GM18517 (cell line): Measurements from ENCODE around the gene BACH1.
"Not testable (repeated sequence)": the region's sequence is repeated elsewhere in the genome, so short reads cannot be mapped to it uniquely, and the experiment has no call there.

Experiments
- ATAC-seq: cut with Tn5 transposase; IDR thresholded peaks from one replicate; pipeline ENCODE4 v1.9.1; 2021; ENCODE audit warnings: mild to moderate bottlenecking, moderate library complexity; ENCODE audit not compliant: unreplicated experiment

The BACH1 gene

GRCh38 chr21:29342363-29342957 lies 43.7 kb downstream of the BACH1 start:
- peak; percentile 48 for ATAC-seq

GRCh38 chr21:29343519-29343918 lies 44.8 kb downstream of the BACH1 start:
- ATAC-seq = no peak

- no peak for ATAC-seq
These were observed 47.6 kb downstream of the BACH1 start for GRCh38 chr21:29346281-29346680.

GRCh38 chr21:29346771-29347170 lies 48.0 kb downstream of the BACH1 start:
- no peak for ATAC-seq

- no peak for ATAC-seq
These were observed 48.6 kb downstream of the BACH1 start for GRCh38 chr21:29347274-29347681.

GRCh38 chr21:29349702-29350101 lies 51.0 kb downstream of the BACH1 start:
- ATAC-seq = no peak

- ATAC-seq = no peak
These were observed 51.6 kb downstream of the BACH1 start for GRCh38 chr21:29350246-29350779.

- no peak for ATAC-seq
These were observed 53.0 kb downstream of the BACH1 start for GRCh38 chr21:29351691-29352090.

GRCh38 chr21:29355043-29355710 lies 56.5 kb downstream of the BACH1 start:
- not testable (repeated sequence) for ATAC-seq

- not testable (repeated sequence) for ATAC-seq
These were observed 57.6 kb downstream of the BACH1 start for GRCh38 chr21:29356291-29356690.

GRCh38 chr21:29356810-29357209 lies 58.1 kb downstream of the BACH1 start:
- ATAC-seq = not testable (repeated sequence)

- no peak for ATAC-seq
These were observed 61.0 kb downstream of the BACH1 start for GRCh38 chr21:29359718-29360117.

GRCh38 chr21:29360799-29361765 lies 62.4 kb downstream of the BACH1 start:
- ATAC-seq = no peak

- no peak for ATAC-seq
These were observed 64.0 kb downstream of the BACH1 start for GRCh38 chr21:29362758-29363157.

- ATAC-seq = no peak
These were observed 67.0 kb downstream of the BACH1 start for GRCh38 chr21:29365661-29366265.

- ATAC-seq = no peak
These were observed 67.8 kb downstream of the BACH1 start for GRCh38 chr21:29366532-29366931.

- ATAC-seq = no peak
These were observed 68.6 kb downstream of the BACH1 start for GRCh38 chr21:29367335-29367734.

- ATAC-seq = no peak
These were observed 70.2 kb downstream of the BACH1 start for GRCh38 chr21:29368906-29369305.

GRCh38 chr21:29371464-29371863 lies 72.7 kb downstream of the BACH1 start:
- no peak for ATAC-seq

GRCh38 chr21:29372063-29372802 lies 73.5 kb downstream of the BACH1 start:
- peak; percentile 87 for ATAC-seq
